ENCODE results near the gene TRPV5.

TRPV5 gene

DNA sequence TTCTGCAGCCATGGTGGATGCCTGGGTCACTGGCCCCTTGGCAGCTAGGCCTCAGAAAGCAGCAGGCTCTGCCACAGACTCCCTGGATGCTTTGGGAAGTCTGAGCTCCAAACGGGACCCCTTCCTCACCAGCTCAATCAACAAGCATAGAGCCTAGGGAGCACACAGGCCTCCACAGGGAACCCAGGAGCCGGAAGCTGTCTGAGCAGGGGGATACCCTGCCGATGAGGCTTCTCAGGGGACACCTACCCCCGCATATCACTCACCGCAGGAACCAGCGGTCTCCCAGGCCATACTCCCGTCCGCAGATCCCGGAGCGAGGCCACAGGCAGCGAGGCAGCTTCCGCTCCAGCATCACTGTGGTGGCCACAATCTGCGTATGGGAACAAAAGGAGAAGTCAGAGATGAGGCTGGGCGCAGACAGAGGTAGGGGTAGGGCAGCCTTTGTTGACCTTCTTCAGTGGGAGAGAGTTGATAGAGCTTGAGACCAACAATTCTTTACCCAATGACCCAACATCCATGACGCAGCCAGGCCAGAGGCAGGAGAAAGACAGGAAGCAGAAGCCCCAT is 61.4 kb downstream of the TRPV5 start:
- no peak for DNase-seq (ENCODE audit: low read depth in 2 of 2, low spot score in 1 of 2)

GRCh38 chr7:142871260-142872105 is 62.1 kb downstream of the TRPV5 start:
- no peak for DNase-seq (ENCODE audit: low read depth in 2 of 2, low spot score in 1 of 2)

DNA sequence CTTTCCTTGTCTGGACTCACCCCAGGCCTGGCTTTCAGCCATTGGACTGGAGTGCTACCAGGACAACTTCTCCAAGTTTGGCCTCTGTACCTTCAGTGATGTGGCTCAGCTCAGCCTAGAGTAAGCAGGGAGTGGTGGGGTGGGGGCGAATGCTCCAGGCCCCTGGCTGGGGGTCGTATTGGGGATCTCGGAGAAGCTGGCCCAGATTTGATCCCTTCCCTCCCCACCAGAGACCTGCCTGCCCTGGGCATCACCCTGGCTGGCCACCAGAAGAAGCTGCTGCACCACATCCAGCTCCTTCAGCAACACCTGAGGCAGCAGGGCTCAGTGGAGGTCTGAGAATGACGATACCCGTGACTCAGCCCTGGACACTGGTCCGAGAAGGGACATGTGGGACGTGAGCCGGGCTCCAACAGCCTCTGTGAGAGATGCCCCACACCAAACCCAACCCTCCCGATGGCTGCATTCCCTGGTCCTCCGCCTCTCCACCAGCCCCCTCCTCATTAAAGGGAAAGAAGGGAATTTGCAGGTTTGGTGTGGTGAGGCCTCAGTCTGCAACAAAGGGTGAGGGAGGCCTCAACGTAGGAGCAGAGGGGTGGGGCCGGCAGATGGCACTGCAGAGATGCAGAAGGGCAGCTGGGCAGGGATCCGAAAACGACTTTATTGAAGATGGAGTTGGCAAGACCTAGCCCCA is 62.8 kb downstream of the TRPV5 start:
- no peak for DNase-seq (ENCODE audit: low read depth in 2 of 2, low spot score in 1 of 2)

- no peak for DNase-seq (ENCODE audit: low read depth in 2 of 2, low spot score in 1 of 2)
Observed at GRCh38 chr7:142870147-142870559, 63.4 kb downstream of the TRPV5 start.

GRCh38 chr7:142869434-142869833 is 64.1 kb downstream of the TRPV5 start:
- DNase-seq (ENCODE audit: low read depth in 2 of 2, low spot score in 1 of 2), result no peak

DNA sequence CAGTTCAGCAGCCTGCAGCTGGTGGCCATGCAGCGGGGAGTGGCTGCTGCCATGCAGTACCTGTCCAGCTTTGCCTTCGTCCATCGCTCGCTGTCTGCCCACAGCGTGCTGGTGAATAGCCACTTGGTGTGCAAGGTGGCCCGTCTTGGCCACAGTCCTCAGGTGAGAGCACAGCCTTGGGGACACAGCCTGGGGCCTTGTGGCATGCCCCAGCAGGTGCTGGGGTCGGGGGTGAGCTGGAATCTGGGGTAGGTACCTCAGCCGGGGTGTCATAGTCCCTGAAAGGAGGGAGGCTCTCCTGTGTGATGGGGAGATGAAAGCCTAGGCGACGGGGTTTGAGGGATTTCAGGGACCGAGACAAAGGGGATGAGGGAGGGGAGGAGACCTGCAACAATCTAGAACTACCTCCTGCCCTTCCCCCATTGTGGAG is 64.5 kb downstream of the TRPV5 start:
- DNase-seq (ENCODE audit: low read depth in 2 of 2, low spot score in 1 of 2), result no peak

GRCh38 chr7:142868188-142868985 is 65.2 kb downstream of the TRPV5 start:
- no peak for DNase-seq (ENCODE audit: low read depth in 2 of 2, low spot score in 1 of 2)

GRCh38 chr7:142867398-142868187 is 66.0 kb downstream of the TRPV5 start:
- no peak for DNase-seq (ENCODE audit: low read depth in 2 of 2, low spot score in 1 of 2)

GRCh38 chr7:142867097-142867378 is 66.5 kb downstream of the TRPV5 start:
- DNase-seq (ENCODE audit: low read depth in 2 of 2, low spot score in 1 of 2), result no peak

GRCh38 chr7:142866361-142867096 is 67.0 kb downstream of the TRPV5 start:
- DNase-seq (ENCODE audit: low read depth in 2 of 2, low spot score in 1 of 2), result no peak

GRCh38 chr7:142865766-142866165 is 67.8 kb downstream of the TRPV5 start:
- no peak for DNase-seq (ENCODE audit: low read depth in 2 of 2, low spot score in 1 of 2)

- DNase-seq (ENCODE audit: low read depth in 2 of 2, low spot score in 1 of 2), result no peak
Observed at GRCh38 chr7:142864980-142865747, 68.4 kb downstream of the TRPV5 start.

- no peak for DNase-seq (ENCODE audit: low read depth in 2 of 2, low spot score in 1 of 2)
Observed at GRCh38 chr7:142863891-142864685, 69.5 kb downstream of the TRPV5 start.

DNA sequence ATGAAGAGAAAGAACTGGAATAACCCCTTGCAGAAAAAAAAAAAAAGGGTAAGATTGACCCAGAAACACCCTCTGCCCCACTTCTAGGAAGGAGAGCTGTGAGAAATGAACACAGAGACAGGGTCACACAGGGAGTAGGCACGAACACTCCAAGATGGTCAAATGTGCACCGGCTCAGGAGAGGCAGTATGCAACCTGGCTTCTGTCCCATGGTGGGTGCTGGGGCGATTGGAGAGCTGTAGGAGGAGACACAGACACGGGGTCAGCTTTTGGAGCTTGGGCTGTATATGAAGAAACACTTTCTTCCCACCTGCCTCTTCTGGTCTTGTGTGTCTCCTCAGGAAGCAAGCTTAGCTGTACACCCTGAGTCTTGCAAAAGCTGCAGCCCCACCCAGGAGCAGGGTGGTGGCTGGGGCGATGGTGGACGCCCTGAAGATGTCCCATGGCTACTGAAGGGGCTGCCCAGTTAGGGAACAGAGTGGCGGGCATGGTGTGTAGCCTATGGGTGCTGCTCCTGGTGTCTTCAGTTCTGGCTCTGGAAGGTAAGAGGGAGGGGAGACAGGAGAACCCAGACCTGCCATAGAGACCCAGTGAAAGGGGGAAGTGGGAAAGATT is 70.7 kb downstream of the TRPV5 start:
- DNase-seq (ENCODE audit: low read depth in 2 of 2, low spot score in 1 of 2), result no peak

GRCh38 chr7:142862351-142862750 is 71.2 kb downstream of the TRPV5 start:
- no peak for DNase-seq (ENCODE audit: low read depth in 2 of 2, low spot score in 1 of 2)

GRCh38 chr7:142860968-142861367 is 72.6 kb downstream of the TRPV5 start:
- no peak for DNase-seq (ENCODE audit: low read depth in 2 of 2, low spot score in 1 of 2)

DNA sequence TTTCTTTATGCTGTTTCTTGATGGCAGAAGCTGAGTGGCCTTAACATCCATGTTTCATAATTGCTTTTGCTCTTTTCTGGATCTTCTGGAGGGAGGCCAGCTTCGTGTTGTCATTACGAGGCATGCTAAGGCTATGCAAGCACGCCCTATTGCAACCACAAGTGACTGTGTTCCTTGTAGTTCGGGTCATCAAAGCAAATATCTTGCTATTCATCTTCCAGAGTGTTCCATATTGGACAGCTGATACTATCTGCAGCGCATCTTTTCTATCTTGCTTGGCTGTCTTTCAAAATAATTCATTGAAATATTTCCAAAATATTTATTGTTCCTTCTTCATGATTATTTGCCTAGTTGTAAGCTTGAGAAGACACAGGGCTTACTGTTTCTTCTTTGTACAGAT is 73.7 kb downstream of the TRPV5 start:
- no peak for DNase-seq (ENCODE audit: low read depth in 2 of 2, low spot score in 1 of 2)

- DNase-seq (ENCODE audit: low read depth in 2 of 2, low spot score in 1 of 2), result no peak
Observed at GRCh38 chr7:142859411-142859810, 74.1 kb downstream of the TRPV5 start.

All from stimulated activated CD8-positive, alpha-beta memory T cell treated with anti-CD3 and anti-CD28 coated beads, Interleukin-4, amount 100 ng/mL, for 4 hours (primary cell).